C4-2B (cell line): ENCODE data around the gene SLC38A5.

Experiments
- ZFX ChIP-seq: fragments of 450-650 bp; IDR thresholded peaks from 2 replicates; pipeline ENCODE4 v1.6.1; 2017
- TF ChIP-seq, protein P1 (sequence below): fragments of 450-650 bp; conservative IDR thresholded peaks from 2 replicates; pipeline ENCODE4 v1.5.1; 2017; ENCODE audit warnings: mild to moderate bottlenecking

- TF ChIP-seq, protein P1, sequence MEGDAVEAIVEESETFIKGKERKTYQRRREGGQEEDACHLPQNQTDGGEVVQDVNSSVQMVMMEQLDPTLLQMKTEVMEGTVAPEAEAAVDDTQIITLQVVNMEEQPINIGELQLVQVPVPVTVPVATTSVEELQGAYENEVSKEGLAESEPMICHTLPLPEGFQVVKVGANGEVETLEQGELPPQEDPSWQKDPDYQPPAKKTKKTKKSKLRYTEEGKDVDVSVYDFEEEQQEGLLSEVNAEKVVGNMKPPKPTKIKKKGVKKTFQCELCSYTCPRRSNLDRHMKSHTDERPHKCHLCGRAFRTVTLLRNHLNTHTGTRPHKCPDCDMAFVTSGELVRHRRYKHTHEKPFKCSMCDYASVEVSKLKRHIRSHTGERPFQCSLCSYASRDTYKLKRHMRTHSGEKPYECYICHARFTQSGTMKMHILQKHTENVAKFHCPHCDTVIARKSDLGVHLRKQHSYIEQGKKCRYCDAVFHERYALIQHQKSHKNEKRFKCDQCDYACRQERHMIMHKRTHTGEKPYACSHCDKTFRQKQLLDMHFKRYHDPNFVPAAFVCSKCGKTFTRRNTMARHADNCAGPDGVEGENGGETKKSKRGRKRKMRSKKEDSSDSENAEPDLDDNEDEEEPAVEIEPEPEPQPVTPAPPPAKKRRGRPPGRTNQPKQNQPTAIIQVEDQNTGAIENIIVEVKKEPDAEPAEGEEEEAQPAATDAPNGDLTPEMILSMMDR: no peak
- no peak for TF ChIP-seq ZFX
Observed at GRCh38 chrX:48489296-48489695, 19.2 kb upstream of the SLC38A5 start.
